HG02678 (cell line): Measurements from ENCODE around the gene AOC1.

Experiments used
- ATAC-seq: cut with Tn5 transposase; IDR thresholded peaks from one replicate; pipeline ENCODE4 v1.9.1; 2021; ENCODE audit warnings: mild to moderate bottlenecking, moderate library complexity; ENCODE audit not compliant: unreplicated experiment

The AOC1 gene

DNA sequence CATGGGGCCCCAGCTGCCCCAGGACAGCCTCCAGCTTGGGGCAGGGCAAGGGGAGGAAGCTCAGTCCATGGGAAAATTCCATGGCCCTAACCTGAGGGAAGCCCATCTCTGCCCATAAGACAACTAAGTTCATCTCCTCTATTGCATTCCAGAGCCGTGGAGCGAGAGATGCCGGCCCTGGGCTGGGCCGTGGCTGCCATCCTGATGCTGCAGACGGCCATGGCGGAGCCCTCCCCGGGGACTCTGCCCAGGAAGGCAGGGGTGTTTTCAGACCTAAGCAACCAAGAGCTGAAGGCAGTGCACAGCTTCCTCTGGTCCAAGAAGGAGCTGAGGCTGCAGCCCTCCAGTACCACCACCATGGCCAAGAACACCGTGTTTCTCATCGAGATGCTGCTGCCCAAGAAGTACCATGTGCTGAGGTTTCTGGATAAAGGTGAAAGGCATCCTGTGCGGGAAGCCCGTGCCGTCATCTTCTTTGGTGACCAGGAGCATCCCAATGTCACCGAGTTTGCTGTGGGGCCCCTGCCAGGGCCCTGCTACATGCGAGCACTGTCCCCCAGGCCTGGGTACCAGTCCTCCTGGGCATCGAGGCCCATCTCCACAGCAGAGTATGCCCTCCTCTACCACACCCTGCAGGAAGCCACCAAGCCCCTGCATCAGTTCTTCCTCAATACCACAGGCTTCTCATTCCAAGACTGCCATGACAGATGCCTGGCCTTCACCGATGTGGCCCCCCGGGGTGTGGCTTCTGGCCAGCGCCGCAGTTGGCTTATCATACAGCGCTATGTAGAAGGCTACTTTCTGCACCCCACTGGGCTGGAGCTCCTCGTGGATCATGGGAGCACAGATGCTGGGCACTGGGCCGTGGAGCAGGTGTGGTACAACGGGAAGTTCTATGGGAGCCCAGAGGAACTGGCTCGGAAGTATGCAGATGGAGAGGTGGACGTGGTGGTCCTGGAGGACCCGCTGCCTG is 4.3 kb downstream of the AOC1 start:
- no peak for ATAC-seq

DNA sequence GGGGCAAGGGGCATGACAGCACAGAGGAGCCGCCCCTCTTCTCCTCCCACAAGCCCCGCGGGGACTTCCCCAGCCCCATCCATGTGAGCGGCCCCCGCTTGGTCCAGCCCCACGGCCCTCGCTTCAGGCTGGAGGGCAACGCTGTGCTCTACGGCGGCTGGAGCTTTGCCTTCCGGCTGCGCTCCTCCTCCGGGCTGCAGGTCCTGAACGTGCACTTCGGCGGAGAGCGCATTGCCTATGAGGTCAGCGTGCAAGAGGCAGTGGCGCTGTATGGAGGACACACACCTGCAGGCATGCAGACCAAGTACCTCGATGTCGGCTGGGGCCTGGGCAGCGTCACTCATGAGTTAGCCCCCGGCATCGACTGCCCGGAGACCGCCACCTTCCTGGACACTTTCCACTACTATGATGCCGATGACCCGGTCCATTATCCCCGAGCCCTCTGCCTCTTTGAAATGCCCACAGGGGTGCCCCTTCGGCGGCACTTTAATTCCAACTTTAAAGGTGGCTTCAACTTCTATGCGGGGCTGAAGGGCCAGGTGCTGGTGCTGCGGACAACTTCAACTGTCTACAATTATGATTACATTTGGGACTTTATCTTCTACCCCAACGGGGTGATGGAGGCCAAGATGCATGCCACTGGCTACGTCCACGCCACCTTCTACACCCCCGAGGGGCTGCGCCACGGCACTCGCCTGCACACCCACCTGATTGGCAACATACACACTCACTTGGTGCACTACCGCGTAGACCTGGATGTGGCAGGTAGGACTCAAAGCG is 5.1 kb downstream of the AOC1 start:
- no peak for ATAC-seq

DNA sequence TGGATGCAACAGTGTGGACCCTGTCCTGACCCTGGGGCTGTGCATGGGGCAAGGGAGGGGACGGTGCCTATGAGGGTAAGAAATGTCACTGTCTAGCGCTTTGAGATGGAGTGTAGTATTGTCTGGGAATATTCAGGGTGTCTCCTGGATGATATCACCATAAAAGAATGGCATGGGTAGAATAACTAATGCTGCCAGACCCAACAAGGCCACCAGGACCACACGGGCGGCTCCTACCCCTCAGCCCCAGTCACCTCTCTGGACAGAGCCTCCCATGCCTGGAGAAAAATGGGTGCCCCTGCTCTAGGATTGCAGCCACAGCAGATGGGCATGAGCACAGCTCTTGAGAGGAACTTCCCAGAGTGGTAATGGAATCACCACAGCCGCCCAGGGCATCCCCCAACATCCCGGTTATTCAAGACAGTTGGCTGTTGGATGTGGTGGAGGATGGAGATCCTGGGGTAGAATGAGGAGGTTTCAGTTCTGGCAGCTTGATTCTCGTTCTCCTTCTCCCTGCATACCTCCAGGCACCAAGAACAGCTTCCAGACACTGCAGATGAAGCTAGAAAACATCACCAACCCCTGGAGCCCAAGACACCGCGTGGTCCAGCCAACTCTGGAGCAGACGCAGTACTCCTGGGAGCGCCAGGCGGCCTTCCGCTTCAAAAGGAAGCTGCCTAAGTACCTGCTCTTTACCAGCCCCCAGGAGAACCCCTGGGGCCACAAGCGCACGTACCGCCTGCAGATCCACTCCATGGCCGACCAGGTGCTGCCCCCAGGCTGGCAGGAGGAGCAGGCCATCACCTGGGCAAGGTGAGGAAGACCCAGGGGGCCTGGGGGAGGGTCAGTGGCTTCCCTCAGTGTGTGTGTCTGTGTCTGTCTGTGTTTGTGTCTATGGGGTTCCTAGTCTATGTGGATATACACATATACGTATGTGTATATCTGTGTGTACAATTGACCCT is 6.2 kb downstream of the AOC1 start:
- no peak for ATAC-seq

DNA sequence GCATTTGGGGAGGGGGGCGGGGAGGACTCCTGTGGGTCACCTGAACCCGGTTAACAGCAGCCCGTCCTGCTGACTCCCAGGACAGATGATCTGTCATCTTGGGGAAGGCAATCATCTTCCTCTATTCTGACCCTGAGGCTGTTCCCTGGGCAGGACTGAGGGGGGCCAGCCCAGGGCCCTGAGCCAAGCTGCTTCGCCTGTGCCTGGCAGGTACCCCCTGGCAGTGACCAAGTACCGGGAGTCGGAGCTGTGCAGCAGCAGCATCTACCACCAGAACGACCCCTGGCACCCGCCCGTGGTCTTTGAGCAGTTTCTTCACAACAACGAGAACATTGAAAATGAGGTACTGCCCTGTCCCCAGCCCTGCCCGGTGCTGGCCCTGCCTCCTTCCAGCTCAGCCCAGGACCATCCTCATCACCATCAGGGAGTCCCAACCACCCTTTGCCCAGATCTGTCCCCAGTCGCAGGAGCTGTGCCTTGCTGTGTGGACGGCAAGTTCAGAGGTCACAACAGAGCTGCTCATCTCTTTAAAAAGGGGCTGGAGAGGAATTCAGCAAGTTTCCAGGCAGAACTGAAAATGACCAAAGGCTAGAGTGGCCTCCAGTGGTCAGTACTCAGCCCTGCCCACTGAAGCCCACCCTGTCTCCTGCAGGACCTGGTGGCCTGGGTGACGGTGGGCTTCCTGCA is 8.1 kb downstream of the AOC1 start:
- ATAC-seq, result no peak

DNA sequence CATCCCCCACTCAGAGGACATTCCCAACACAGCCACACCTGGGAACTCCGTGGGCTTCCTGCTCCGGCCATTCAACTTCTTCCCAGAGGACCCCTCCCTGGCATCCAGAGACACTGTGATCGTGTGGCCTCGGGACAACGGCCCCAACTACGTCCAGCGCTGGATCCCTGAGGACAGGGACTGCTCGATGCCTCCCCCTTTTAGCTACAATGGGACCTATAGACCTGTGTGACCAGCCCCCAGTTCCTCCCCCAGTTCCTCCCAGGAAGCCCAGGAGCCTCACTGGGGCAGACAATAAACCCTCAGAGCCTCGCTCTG is 8.6 kb downstream of the AOC1 start:
- no peak for ATAC-seq

DNA sequence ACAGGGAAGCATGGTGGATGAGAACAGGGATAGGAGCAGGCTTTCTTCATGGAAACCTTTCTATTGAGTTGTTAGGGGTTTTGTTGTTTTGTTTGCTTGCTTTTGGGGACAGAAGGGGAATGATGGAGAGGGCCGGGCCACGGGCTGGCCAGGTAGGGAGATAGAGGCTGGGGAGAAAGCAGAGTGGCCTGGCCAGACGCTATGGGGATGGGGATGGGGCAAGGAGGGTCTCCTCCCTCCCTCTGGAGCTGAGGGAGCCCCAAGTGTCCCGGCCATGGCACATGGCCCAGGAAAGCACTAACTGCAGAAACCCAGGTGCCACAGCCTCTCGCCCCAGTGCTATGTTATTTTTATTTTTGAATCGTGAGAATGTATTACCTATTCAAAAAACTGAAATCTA is 10.0 kb downstream of the AOC1 start:
- no peak for ATAC-seq

- no peak for ATAC-seq
These were observed 11.6 kb downstream of the AOC1 start for GRCh38 chr7:150863946-150864345.

- no peak for ATAC-seq
These were observed 14.7 kb downstream of the AOC1 start for GRCh38 chr7:150866932-150867564.

GRCh38 chr7:150867605-150868004 is 15.3 kb downstream of the AOC1 start:
- no peak for ATAC-seq

- ATAC-seq, result no peak
These were observed 17.1 kb downstream of the AOC1 start for GRCh38 chr7:150869467-150869866.

DNA sequence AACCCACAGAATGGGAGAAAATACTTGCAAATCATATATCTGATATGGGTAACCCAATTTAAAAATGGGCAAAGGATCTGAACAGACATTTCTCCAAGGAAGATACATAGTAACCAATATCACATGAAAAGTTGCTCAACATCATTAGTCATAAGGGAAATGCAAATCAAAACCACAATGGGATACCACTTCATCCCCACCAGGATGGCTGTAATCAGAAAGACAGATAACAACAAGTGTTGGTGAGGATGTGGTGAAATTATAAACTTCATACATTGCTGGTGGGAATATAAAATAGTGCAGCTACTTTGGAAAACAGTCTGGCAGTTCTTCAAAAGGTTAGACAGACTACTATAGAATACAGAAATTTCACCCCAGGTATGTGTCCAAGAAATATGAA is 19.3 kb downstream of the AOC1 start:
- no peak for ATAC-seq

DNA sequence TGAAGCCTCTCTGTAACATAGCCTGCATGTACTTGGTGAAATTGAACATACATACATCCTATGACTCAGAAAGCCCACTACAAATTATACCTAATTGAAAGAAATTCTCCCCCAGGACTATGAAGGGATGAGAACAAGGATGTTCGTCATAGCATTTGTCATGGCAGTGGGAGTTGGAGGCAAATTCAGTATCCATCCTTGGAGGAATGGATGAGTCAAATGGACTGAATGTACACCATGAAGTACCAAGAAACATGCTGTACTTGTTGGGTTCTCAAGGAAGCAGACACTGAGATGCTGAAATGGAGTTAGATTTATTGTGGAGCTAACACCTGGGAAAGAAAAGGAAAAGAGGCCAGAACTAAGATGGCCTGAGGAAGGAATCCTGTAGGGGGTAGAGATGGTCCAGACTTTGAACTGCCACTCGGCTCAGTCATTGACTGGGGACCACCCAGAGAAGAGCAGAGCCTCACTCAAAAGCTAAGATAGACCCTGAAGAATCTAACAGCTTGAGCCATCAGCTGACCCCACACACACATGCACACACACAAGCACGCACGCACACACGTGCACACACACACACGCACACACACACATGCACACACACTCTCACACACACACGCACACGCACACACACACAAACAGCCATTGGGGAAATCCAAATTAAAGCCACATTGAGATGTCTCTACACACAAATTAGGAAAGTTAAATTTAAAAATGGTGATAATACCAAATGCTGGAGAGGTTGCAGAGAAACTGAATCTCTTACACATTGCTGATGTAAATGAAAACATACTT is 22.3 kb downstream of the AOC1 start:
- no peak for ATAC-seq

DNA sequence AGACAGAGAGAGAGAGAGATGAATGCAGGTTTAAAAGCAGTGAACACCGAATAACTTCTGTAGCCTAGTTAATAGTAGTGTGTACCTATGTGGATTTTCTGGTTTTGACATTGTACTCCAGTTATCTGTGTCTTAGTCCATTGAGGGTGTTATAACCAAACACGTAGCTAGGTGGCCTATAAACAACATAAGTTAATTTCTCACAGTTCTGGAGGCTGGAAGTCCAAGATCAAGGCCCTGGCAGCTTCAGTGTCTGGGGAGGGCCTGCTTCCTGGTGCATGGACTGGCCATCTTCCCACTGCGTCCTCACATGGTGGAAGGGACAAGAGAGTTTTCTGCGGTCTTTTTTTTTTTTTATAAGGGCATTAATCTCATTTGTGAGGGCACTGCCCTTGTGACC is 23.5 kb downstream of the AOC1 start:
- ATAC-seq, result no peak

- no peak for ATAC-seq
These were observed 24.7 kb downstream of the AOC1 start for GRCh38 chr7:150876817-150877526.

DNA sequence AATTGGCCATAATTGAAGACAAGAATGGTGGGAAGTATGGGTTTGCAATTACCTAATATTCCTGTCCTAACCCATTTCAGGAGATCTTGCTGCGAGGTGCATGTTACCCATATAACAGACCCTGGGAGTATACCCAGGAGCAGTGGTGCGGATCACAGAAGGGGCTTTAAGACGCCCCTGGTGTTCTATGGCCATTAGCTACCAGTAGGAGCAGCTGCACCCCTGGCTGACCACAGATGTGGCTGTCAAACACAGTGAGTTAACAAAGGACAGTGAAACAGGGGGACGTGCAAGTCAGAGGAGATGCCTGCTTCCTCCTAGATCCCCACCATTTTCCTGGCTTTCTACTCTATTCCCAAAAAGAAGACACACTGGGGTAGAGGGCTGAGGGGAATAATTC is 25.2 kb downstream of the AOC1 start:
- ATAC-seq, result no peak

DNA sequence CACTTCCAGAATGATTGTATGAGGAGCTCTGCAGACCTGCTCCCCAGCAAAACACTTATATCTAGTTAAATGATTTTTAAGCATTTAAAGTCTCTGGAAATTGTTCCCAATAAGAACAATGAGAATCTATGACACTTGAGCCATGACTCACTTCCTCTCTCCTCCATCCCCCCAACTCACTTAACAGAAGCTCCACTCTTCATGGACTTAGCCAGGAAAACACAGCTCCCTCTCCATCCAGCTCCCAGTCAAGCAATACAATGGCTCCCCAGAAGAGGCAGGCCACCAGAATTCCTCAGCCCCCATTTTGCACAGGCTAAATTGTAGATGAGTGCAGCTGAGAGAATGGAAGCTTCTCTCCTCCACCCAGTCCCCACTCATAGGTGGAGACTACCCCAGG is 27.0 kb downstream of the AOC1 start:
- no peak for ATAC-seq

DNA sequence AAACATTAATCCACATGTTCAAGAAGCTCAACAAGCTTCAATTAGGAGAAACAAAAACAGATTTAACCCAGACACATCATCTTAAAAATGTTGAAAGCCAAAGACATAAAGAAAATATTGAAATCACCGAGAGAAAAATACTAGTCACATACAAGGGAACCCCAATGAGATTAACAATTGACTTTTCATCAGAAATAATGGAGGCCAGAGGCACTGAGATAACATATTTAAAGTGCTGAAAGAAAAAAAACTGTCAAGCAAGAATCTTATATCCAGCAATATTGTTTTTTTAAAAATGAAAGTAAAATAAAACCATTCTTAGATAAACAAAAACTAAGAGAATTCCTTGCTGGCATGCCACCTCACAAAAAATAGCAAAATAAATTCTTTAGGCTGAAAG is 28.9 kb downstream of the AOC1 start:
- ATAC-seq, result no peak

DNA sequence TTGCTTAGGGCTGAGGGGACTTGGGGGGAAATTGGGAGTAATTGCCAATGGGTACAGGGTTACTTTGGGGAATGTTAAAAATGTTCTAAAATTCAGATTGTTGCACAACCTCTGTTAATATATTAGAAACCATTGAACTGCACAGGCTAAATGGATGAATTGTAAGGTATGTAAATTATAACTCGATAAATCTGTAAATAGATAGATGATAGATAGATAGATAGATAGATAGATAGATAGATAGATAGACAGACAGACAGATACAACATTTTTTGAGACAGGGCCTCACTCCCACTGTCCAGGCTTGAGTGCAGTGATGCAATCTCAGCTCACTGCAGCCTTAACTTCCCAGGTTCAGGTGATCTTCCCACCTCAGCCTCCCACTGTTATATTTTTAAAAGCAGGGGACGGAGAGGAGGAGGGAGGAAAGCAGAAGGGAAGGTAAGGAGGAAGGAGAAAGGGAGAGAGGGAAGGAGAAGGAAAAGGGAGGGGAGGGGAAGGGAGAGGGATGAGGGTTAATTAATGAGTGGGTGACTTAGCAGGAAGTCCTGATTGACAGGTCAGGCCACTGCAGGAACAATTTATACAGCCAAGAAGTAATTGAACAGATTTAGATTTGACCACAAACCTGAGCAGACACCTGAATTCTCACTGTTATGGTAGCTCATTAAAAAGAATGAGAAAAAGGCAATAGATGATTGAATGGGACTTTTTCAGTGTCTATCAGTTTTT is 38.7 kb downstream of the AOC1 start:
- no peak for ATAC-seq
